NOMO-1 (cell line): ENCODE results near the gene GUK1.
"Not testable (repeated sequence)": the region's sequence is repeated elsewhere in the genome, so short reads cannot be mapped to it uniquely, and the experiment has no call there.

Source experiments
- DNase-seq, 2 experiments: peaks; one replicate each; lab custom pipeline; 2025; ENCODE audit not compliant: unreplicated experiment in 2 of 2; lab: John Stamatoyannopoulos, UW

Gene GUK1

GRCh38 chr1:228104526-228105269 lies 35.4 kb upstream of the GUK1 start:
- no peak for DNase-seq

- no peak for DNase-seq
Observed at GRCh38 chr1:228105270-228105995, 34.6 kb upstream of the GUK1 start.

GRCh38 chr1:228105996-228106799 lies 33.9 kb upstream of the GUK1 start:
- no peak for DNase-seq

DNA sequence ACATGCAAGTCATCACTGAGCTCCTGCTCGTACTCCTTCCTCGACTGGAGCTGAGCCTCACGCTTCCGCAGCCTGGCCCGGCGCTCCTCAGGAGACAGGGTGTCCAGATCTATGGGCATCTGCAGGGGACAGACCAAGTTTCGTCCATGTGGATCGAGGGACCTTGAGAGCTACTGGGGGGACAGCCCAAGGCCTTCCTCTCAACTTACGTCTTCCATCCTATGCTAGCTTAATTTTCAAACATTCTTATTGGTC lies 33.4 kb upstream of the GUK1 start:
- no peak for DNase-seq

DNA sequence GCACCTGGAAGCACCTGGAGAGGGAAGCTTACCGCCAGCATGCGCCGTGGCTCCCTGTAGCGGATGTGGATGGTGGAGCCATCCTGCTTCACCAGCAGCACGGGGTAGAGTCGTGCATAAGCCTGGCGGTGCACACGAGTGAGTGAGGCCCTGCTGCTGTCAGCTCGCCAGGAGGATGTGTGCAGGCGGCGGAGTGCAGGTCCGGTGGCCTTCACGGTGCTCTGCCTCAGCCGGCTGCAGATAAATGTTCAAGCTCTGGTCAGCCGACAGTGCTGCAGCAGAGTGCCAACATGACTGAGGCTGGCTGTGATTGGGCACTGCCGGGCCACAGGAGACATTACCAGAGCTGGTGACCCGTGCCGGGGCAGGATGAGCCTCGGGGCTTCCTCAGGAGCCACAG lies 32.4 kb upstream of the GUK1 start:
- DNase-seq = no peak

DNA sequence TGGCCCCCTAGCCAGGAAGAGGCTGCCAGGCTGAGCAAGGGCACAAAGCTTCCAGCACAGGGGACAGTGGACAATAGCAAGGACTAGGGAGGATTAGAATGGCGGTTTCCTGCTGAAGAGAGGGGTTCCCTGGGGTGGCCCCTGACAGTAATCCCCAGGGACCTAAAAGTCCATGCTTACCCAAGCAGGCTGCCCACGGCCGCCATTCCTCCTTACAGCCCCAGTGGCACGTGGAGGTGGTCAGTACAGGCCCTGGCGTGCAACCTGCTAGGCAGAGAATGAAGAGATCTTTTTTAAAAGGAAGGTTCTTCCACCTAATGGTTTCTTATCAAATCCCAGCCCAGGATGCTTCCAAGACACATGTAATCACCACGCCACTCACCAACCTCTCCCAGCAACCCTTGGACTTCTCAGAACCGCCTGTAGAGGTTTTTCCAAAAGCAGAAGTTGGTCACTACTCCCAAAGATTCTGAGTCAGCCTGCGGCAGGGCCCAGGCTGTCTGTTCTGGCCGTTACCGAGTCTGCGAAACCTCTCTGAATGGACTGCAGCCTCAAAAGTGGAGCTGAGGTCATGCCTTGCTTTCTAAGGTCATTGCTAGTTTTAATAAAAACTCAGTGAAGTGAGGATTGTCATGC lies 31.9 kb upstream of the GUK1 start:
- DNase-seq = peak in 1 of 2 experiments; percentile 33

DNA sequence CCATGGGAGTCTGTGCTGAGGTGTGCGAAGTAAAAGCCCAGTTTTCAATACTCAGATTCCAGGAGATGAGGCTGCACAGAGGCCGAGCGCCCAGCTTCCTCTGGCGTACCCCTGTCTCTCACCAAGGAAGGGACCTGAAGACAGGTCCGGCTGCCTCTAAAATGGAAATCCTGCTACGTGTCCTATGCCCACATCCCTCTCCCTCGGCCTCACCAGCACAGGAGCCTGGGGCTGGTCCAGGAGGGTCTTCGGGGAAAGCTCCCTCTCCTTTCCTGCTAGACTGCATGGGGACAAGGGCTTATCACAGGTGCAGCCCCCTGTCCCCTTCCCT lies 31.4 kb upstream of the GUK1 start:
- no peak for DNase-seq

DNA sequence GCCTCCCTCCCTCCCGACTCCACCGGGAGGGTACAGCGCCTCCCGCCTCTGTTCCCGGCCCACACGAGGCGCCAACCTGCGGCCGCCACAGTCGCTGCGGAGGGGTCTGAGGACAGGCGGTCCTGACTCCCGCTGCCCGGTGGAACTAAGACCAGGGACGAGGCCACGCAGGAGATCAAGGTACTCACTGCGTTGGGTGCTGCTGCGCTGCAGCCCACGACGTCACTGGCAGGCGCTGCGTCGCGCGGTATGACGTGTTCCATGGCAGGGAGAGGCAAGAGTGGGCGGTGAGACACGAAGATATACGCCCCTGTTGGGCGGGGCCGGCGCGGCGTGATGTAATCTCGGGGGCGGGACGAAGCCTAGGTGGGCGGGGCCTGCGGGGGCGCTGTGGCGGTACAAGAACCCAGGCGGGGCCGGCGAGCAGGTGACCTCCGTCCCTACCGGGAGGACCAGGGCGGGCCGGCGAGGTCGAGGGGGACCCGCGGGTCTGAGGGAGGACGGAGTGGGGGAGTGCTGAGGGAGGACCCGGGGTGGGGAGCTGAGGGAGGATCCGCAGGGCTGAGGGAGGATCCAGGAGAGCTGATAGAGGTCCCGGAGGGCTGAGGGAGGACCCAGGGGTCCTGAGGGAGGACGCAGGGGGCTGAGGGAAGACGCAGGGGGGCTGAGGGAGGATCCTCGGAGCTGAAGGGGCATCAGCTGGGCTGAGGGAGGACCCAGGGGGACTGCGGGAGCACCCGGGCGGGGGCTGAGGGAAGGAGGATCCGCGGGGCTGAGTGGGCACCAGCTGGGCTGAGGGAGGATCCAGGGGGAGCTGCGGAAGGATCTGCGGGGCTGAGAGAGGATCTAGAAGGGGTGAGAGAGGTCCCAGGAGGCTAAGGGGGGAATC lies 30.8 kb upstream of the GUK1 start, which contains the start of gene MRPL55:
Gene MRPL55, minus strand, starts transcription at position 227 of the 889 bp plus-strand sequence. CDS start 1,039 bp downstream, outside the sequence.
- peak; percentile 93 to 95 for DNase-seq

DNA sequence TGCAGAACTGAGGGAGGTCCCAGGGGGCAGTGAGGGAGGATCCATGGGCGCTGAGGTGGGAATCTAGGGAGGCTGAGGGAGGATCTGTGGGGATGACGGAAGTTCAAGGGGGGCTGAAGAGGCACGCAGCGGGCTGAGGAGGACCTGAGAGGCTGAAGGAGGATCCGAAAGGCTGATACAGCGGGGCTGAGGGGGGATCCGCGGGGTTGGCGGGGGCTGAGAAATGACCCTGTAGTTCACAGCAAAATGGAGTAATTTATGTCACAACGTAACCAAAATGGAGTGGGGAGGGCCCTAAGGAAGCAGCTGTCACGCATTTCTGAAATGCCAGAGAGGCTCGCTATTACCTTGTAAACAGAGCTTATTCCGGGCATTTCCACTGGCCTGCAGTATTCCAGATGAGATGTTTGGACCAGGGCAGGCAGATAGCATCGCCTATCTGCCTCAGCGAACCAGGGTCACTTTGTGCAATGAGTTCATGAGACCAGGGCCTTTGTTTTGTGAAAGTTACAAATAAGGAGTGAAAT lies 30.1 kb upstream of the GUK1 start:
- no peak for DNase-seq

GRCh38 chr1:228110556-228110955 lies 29.5 kb upstream of the GUK1 start:
- DNase-seq = no peak

GRCh38 chr1:228111315-228111714 lies 28.8 kb upstream of the GUK1 start:
- DNase-seq = not testable (repeated sequence)

DNA sequence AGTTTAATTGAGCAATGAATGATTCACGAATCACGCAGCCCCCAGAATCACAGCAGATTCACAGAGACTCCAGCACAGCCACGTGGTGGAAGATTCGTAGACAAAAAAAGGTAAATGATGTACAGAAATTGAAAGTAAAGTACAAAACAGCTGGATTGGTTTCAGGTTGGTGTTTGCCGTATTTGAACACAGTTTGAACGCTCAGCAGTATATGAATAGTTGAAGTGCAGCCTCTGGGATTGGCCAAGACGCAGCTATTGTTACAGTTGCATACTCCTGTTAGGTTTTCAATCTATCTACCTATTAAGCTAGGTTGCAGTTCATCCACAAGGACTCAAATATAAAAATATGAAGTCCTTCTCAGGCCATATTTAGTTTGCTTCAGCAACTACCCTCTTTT lies 27.9 kb upstream of the GUK1 start:
- DNase-seq = no peak

DNA sequence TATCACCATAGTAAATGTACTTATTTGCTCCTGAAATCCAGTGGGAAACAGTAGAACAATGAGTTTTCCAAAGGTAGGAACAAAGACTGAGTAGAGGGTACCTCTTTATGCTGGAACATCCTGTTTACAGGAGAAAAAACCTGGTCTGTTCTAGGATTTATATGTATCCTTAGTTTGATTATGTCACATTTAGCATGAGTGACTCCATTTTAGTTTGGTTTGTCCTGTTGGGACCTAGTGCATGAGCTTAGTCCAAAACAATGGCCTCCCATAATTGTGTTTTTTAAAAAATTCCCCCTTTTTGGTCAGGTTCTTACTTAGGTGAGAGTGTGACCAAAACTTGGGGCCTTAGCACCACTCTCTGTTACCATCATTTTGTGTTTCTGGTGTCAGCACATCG lies 27.5 kb upstream of the GUK1 start:
- DNase-seq = no peak

DNA sequence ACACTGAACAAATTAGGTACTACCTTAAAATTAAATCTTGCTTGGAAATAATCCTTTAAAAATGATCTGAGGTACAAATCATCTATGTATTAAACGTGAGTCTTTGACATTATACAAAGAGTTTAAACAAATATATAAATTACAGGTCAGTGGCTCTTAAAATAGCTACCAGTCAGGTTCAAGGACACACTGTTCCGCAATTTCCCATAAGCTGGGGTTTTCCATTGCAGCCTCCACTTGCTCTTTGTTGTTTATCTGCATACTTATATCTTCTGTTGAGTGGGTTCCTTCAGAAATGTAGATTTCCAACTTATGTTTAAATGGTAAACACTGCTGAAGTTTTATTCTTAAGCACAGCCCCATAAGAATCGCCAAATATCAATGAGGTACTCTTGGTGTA lies 25.3 kb upstream of the GUK1 start:
- no peak for DNase-seq

DNA sequence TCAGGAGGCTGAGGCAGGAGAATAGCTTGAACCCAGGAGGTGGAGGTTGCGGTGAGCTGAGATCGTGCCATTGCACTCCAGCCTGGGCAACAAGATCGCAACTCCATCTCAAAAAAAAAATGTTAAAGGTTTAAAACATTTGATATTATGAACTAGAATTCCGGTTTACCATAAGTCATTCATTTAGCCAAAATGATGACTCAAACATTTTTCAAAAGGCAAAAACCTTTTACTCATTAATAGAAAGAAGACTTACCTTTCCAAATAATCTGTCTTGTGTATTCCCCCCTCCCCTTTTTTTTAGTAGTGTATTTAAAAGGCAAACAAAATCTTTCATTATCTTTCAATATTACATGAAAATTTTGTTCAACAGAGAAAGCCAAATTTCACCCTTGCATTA lies 22.7 kb upstream of the GUK1 start:
- DNase-seq = no peak

DNA sequence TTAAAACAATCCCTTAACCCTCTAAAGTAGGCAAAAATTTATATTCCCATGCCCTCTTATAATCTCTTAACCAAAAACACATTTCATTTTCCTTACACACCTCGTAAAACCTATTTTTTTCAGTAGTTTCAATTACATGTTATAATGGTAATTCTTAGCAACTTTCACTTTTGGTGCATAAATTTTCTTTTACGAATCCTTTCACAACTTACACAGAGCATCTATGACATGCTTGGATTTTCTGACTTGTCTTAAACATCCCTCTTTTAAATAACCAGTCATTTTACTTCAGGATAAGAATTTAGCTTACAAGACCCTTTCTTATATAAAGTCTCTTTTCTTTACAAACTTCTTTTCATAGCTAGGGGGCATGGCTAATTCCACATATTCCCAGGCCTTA lies 22.0 kb upstream of the GUK1 start:
- no peak for DNase-seq

DNA sequence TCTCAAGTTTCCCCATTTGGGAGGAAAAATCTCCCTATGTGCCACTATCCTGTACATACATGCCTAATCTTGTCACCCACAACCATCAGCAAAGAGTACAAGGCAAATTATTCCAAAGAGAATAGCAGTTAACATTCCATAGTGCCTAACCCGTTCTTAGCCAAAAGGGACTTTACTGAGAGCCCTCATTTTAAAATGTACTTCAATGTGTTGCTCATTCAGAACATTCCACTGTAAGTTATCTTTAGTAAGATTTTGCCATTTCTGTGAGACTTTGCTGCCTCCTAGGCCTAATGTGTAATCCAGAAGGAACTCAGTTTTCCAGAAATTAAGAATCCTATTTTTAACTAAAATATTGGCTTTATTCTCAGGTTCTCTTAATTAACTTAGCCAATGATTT lies 19.7 kb upstream of the GUK1 start:
- no peak for DNase-seq

DNA sequence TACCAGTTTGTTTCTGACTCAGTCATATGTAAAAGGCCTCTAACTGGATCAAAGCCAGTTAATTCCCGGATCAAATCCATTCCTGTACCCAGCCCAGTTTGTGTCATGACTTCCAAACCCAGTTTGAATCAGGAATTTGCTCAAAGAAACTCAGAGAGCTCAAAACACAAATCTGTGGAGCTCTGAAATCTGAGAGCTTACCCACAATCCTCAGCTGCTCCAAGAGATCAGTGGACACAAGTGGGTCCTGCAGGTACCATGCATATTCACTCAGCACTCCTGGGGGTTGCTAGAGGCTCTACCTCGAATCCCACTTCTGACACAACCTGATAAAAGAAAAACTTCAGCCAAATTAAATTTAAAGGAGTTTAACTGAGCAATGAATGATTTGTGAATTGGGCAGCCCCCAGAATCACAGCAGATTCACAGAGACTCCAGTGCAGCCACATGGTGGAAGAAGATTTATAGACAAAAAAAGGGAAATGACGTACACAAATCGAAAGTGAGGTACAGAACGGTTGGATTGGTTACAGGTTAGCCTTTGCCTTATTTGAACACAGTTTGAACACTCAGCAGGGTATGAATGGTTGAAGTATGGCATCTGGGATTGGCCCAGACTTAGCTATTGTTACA lies 19.1 kb upstream of the GUK1 start:
- peak; percentile 35 to 75 for DNase-seq

GRCh38 chr1:228122921-228123441 lies 17.1 kb upstream of the GUK1 start:
- no peak for DNase-seq
